Right lobe of liver (tissue), 4 donors: ENCODE data around the gene DDX10.

Experiments
- POLR2A ChIP-seq: fragments of 450-650 bp; IDR thresholded peaks from one replicate; pipeline ENCODE4 v1.6.1; 2017; ENCODE audit warnings: antibody characterized with exemption, mild to moderate bottlenecking
- TF ChIP-seq, protein P1 (sequence below), 4 donors: fragments of 200-600 bp in 3 of 4; fragments of 450-650 bp in 1 of 4; IDR thresholded peaks; one replicate each; pipeline versions ENCODE4 v1.5.1 to v1.8.0; 2016 to 2022; ENCODE audit warnings: antibody characterized with exemption in 4 of 4, mild to moderate bottlenecking in 2 of 4
- donor health status: DM: no; HTN: no; CAD: no.
- donor health status: DM: no; HTN: no; CAD: no.
- donor health status: DM: no; HTN: yes; CAD: no.

GRCh38 chr11:108852701-108853100, 187.8 kb downstream of the DDX10 start:
- TF ChIP-seq, protein P1, sequence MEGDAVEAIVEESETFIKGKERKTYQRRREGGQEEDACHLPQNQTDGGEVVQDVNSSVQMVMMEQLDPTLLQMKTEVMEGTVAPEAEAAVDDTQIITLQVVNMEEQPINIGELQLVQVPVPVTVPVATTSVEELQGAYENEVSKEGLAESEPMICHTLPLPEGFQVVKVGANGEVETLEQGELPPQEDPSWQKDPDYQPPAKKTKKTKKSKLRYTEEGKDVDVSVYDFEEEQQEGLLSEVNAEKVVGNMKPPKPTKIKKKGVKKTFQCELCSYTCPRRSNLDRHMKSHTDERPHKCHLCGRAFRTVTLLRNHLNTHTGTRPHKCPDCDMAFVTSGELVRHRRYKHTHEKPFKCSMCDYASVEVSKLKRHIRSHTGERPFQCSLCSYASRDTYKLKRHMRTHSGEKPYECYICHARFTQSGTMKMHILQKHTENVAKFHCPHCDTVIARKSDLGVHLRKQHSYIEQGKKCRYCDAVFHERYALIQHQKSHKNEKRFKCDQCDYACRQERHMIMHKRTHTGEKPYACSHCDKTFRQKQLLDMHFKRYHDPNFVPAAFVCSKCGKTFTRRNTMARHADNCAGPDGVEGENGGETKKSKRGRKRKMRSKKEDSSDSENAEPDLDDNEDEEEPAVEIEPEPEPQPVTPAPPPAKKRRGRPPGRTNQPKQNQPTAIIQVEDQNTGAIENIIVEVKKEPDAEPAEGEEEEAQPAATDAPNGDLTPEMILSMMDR (IDR thresholded peaks at IDR 0.05): no peak
- no peak for TF ChIP-seq POLR2A
